Cardiac septum (tissue), 1 donor: ENCODE data around the gene GPC1. TPM values are rescaled to one million over a fixed set of nuclear protein-coding genes. Genes with fewer than 3 reads are reported as not detected.
A peak's percentile ranks its signal among the peaks of the same experiment; 100 is the strongest.

ENCODE experiments used
- DNase-seq: peaks from one replicate; pipeline ENCODE4 v3.0.0-alpha.2; 2020; ENCODE audit warnings: low spot score
- intact Hi-C: fragments of 100-400 bp; cut with DNase I; formaldehyde crosslinking; loops from one replicate; pipeline ENCODE4 v1.14.0; 2022
- total RNA-seq: library from RNA; stranded (reverse); fragmentation: NEBNext Ultra II Directional; extraction: Animal tissue kit (Norgen Biotek cat#: 25700); gene quantifications from one replicate; pipeline ENCODE4 v1.2.1, GENCODE V29; 2021
- donor health status: DM: no; HTN: no; CAD: no.

GPC1 gene
- total RNA-seq, 1 donor from 2014 or later = 291 TPM

DNA sequence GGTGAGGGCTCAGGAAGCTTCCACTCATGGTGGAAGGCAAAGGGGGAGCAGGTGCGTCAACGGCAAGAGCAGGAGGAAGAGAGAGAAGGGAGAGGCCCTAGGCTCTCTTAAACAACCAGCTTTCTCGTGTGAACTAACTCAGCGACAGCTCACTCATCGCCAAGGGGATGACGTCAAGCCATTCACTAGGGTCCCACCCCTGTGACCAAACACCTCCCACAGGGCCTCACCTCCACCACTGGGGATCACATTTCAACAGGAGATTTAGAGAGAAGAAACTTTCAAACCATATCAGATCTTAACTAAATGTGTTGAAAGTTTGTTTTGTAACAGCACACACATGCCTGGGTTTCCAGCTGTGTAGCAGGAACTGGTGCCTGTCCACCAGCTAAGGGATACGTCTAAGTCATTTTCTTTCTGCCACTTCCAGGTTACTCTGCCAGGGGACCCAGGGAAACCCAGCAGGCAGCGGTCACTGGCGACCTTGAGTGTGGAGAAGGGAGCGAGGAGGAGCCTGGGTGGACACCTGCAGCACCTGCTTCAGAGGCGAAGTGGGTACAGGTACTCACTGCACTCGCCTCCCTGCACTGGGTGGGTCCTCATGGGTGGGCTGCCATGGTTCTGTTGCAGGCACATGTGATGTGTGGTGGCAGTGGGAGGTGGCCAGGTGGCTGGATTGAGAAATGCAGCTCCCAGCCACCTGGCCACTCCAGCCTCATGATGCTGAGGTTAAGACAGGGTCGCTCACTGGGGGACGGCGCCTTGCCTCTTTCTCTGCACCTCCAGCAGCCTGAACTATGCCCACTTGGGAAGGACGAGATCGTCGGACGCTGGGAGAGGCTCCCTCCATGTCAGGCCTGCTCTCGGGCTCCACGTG is 8.4 kb upstream of the GPC1 start:
- intact Hi-C loops = no loop called here
- DNase-seq = peak; percentile 53

DNA sequence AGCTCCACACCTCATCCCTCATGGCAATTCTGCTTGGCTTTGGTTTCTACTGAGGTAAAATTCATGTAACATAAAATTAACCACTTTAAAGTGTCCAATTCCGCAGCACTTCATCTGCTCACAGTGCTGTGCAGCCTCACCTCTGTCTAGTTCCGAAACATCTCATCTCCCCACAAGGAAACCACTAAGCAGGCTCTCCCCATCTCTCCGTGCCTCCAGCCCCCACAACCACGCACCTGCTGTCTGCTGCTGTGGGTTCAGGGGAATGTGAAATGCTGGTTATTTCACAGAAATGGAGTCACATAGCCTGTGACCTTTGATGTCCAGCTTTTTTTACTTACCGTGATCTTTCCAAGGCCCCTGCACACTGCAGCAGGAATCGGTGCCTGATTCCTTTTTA is 7.7 kb upstream of the GPC1 start:
- no peak for DNase-seq
- intact Hi-C loops = no loop called here

DNA sequence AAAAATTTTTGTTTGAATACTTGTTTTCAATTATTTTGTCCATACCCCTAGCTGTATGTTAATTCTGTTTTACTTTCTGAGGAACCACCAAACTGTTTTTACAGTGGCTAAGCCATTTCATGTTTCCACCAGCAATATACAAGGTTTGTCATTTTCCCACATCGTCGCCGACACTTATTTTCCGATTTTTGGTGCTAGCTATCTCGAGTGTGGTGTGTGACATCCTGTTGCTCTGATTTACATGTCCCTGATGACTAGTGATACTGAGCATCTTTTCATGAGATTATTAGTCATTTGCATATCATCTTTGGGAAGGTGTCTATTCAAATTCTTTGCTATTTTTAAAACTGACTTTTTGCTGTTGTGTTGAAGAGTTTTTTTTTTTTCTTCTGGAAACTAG is 7.2 kb upstream of the GPC1 start:
- no peak for DNase-seq
- intact Hi-C loops = no loop called here

DNA sequence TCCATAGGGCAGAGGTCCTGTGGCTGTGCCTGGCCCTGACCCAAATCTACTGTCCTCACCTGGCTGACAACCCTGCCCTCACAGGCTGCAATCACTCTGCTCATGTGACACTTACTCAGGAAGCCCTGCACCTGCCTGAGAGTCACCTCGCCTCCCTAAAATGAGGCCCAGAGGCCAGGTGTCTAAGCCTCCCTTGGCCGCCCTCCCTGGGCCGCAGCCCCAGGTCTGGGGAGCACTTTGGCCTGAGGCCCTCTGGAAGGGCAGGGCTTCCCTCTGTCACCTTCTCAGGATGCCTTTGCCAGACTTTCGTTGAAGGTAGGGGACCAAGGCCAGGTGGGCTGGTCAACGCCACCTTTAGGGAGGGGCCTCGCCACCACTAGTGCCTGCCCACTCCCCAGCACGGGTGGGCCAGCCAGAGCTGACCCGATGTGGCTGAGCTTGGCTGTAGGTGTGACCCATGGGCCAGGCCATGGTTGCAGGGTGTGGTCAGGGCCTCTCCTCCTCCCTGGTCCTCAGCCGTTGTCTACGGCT is 6.1 kb upstream of the GPC1 start:
- peak; percentile 59 for DNase-seq

DNA sequence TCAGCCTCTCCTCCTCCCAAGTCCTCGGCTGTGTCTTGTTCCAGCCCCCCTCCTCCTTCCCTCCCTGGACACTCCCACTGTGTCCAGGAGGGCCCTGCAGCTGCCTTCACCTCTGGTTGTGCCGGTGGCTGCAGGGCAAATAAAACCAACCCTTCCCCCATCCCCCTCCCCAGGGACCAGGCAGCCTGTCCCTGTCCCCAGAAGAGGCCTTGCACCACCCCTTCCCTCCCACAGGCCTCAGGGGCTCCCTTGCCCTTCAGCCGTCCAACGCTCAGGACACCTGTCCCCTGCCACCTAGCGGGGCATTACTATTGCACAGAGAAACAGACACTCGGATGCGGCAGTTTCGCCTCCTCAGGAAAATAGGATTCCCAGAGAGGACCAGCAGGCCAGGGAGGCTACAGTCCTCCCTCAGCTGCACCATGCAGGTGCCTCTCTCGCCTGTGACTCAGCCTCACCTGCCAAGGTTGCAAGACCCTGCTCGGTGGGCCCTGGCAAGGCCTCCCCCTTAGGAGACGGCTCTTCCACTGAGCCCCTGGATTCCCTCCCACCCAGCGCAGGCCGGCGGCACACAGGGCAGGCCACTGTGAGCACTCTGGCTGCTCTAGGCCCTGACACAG is 5.5 kb upstream of the GPC1 start:
- intact Hi-C loops = loop anchor here (5.0 kb wide), 1 partner anchor 43 kb away; no protein-coding TSS in a partner anchor
- peak; percentile 68 for DNase-seq

More for the DNA sequence above, 6.1 kb upstream of the GPC1 start:
- intact Hi-C loops = no loop called here

DNA sequence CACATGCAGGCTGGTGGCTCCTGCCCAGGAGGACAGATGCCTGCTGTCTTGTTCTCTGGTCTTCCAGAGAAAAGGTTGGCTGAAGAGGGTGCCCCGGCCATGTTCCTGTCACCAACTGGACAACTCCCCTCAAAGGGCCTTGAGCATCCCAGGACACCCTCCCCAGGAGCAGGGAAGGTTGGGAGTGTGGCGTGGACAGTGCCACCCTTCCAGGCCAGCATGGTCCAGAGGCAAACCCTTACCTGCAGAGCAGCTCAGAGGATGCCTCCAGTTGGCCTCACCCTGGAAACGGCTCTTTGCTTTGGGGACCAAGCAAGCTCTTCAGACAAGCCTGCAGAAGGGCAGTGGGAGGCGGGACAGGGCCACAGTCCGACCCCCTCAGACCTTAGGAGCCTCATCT is 4.9 kb upstream of the GPC1 start:
- peak; percentile 31 for DNase-seq
- intact Hi-C loops = loop anchor here (5.0 kb wide), 1 partner anchor 43 kb away; no protein-coding TSS in a partner anchor

DNA sequence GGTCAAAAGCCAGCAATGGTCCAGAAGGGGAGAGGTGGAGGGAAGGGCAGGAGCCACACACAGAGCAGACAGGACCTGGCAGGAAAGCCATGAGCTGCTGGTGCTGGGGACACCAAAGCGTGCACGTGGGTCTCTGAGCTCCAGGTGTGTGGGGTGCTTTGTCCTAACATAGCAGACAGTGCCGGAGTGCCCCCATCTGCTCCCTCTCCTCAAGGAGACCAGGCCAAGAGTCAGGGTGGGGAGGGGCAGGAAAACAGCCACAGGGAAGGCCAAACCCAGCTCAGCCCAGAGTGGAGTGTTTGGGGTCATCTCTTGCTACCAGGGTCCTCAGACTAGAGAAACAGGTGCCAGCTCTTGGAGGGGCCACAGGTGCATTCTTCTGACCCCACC is 4.2 kb upstream of the GPC1 start:
- DNase-seq = peak; percentile 53
- intact Hi-C loops = loop anchor here (5.0 kb wide), 1 partner anchor 44 kb away; no protein-coding TSS in a partner anchor

DNA sequence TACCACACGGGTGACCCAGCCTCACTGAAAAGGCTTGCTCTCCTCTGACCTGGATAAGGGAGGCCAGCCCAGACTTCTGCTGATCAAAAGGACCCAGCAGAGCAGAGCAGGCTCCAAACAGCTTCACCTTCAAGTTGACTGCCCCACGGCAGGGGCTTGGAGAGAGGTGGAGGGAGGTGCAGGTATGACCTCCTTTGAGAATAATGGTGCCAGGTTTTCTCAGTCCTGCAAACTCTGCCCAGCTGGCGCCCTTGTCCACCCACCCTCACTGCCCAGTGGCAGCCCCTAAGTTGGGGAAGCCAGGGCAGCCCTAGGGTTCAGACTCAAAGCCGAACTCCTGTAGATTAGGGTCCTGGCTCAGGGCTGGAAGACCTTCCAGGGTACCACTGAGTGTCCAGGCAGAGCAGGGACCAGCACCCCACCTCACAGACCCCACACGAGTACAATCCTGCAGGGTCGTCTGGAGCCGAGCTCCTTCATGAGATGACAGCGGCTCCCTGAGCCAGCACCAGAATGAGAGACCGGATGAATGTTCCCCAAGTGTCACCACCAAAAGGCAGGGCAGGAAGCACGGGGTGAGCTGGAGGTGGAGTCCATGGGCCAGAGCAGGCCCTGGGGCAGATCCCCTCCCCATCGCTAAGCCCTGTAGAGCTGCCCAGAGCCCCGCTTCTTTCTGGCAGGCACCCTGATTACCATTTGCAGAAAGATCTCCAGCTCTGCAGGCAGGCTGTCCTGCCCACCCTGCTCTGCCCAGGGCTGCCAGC is 3.6 kb upstream of the GPC1 start:
- peak; percentile 46 for DNase-seq

DNA sequence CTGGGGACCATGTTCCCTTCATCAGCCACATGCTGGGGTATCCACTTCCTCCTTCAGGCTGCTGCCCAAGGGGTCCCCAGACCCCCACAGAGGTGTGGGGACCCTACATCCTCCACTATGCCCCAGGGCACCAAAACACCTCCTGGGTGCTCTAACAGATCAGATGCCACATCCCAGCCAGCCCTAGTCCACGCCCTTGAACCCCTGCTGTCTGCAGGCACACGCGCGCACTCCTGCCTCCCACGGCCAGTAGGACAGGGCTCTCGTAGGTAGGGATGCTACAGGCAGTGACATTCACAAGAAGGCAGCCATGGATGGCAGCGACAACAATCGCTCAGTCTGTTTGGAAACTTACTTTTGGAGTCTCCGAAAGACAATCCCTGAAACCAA is 3.0 kb upstream of the GPC1 start:
- intact Hi-C loops = loop anchor here (5.0 kb wide), 1 partner anchor 45 kb away; no protein-coding TSS in a partner anchor
- peak; percentile 73 for DNase-seq

More for the DNA sequence above, 3.6 kb upstream of the GPC1 start:
- intact Hi-C loops = loop anchor here (5.0 kb wide), 1 partner anchor 45 kb away; no protein-coding TSS in a partner anchor

DNA sequence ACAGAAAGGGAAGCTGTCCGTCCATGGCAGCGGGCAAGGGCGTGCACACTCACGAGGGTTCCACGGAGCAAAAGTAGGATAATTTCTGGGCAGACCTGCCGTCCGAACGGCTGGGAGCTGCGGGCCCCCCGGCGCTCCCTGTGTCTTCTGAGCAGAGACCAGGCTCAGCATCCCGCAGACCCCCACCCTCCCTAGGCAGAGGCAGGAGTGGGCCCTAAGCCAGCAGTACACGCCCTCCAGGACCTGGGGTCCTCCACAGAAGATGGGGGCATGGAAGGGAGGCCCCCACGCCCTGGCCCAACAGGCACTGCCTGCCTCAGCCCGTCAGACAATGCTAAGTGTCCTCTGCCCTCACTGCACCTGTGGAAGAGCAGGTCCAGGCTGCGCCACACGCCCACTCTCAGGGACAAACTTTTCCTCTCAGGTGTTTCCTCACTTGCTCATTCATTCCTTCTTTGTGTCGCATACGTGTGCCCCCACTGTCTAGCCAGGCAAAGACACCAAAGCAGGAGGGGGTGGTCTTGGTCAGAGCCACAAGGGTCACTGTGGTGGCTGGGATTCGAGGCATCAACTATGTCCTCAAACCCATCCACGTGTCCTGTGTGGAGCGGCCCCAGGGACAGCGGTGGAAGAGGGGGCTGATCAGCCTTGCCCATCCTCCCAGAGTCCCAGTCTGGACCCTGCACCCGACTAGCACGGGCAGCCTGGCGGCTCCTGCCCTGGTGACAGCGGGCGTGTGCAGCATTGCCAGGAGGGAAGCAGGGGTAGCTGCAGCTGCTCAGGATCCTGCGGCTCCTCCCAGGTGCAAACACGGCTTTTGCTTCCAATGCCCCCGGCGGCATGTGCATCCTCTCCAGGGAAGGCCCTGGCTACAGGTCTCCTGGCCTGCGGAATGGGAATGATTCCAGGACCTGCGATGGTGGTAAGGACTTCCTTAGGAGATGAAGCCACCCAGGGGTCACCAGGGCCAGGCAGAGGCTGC is 2.4 kb upstream of the GPC1 start:
- peak; percentile 73 for DNase-seq
- intact Hi-C loops = loop anchor here (5.0 kb wide), 1 partner anchor 46 kb away; no protein-coding TSS in a partner anchor

DNA sequence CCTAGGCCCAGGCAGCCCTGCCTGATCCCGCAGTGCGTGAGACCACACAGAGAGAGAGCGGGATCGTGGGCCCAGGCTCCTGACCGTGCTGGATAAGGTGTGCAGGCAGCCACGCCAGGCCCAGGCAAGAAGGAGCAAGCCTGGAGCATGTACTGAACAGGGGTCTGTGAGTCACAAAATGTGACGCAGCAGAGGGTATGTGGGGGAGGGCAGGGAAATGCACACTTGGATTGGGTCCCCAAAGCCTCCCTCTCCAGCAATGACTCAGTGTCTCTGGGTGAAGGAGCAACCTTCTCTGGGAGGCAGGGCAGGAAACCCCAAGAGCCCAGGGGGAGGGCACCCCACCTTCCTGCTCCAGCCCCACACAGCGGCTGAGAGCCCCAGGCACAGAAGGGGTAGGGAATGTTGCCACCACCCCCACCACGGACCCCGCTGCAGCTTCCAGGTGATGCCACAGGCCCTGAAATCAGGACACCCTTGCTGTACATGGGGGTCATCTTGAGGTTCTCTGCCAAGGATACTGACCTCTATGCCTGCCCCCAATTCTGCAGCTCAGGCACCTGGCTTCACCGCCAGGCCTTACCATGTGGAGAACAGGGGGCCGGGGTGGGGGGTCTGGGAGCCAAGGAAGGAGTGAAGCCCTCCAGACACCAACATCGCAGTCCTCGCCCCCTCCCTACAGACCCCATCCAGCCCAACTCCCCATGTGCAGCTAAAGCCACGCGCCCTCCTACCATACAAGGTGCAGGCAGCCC is 1.3 kb upstream of the GPC1 start:
- DNase-seq = peak; percentile 74
- intact Hi-C loops = loop anchor here (5.0 kb wide), 1 partner anchor 47 kb away; no protein-coding TSS in a partner anchor

DNA sequence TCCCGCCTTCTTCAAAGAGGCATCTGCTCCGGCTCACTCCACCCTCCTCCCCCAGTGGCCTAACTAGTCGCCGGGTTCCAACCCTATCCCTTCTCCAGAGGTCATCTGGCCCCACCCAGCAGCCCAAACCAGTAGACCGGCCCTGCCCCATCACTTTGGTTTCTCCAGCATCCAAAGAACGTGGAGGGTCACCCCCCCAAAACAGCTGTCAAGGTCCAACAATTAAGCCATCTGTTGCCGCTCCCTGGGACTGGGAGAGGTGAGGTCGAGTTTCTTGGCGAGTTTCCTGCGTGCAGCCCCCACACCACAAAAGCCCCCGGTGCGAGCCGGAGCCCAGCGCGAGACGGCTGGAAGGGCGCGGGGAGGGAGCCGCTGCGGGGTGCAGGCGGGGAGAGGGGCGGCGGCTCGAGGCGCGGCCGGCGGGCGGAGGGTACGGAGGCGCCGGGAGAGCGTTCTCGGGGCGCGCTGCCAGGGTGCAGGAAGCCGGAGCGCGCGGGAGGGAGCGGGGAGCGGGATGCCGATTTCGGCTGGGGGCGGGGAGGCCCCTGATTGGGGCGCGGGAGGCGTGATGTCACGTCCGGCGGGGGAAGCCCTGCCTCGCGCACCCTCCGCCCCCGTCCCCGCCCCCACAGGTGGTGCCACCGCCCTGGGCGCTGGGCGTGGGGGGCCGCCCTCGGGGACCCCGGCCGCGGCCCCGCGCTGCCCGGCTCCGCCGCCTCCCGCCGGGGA is 571 bp upstream of the GPC1 start:
- DNase-seq = peak; percentile 94
- intact Hi-C loops = loop anchor here (1.0 to 5.0 kb wide), 4 partner anchors 48 to 283 kb away; no protein-coding TSS in a partner anchor

DNA sequence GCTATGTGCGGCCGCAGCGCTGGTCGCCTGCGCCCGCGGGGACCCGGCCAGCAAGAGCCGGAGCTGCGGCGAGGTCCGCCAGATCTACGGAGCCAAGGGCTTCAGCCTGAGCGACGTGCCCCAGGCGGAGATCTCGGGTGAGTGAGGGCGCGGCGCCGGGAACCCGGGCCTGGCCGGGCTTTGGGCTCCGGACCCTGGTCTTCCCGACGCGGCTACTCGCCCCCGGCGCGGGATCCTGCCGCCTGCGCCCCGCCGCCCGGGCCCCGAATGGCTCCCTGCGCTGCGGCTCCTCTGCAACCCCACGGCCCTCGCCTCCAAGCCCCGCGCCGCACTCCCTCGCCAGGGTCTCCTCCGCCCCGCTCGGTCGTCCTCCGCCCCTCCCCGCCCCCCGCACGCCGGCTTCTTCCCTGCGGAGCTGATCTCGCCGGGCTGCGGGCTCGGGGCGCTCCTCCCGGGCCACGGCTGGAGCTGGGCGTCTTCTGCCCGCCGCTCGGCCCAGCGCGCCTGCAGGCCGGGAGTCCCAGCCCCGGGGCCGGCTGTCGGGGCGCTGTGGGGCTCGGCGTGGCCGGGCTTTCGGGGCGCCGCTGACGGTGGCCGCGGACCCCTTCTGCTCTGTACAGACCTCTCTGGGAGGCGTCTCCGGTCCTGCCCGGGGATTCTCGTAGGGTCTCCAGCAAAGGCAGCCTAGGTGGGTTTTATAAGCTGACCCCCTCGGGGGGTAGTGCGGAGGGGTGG is 652 bp downstream of the GPC1 start:
- DNase-seq = peak; percentile 70
- intact Hi-C loops = loop anchor here (1.0 to 5.0 kb wide), 4 partner anchors 66 to 284 kb away; no protein-coding TSS in a partner anchor

DNA sequence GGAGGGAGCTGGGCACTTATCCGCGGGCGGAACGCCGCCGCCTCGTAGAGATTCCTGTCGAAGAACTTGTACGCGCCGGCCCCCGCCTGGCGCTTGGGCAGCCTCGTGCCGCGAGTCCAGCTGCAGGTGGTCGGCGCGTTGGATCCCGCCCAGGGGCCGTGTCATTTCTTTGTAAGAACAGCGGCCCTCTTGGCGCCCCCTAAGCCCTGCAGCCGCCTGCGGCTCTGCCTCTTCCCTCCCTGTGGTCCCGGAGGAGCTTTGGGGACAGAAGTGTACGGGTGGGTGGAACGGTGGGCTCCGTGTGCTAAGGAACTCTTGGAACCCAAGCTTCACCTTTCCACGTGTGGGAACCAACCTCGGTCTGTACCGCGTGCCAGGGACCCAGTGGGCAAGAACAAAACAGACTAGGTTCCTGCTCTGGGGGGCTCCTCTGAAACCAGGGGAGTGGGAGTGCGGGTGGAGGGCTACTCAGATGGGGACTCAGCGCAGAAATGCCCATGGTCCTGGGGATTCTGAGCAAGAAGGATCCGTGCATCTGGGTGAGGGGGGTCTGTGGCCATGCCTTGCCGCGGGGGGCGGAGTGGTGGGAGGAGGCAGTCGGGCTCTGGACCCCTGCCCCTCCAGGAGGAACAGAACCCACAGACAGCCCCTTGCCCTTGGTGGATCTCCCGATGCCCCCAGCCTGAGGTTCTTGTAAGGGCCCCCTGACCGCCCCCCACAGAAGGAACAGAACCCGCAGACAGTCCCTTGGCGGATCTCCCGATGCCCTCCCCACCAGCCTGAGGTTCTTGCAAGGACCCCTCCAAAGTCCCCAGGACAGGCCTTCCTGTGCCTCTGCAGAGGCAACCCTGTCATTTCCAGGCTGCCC is 1.5 kb downstream of the GPC1 start:
- intact Hi-C loops = loop anchor here (2.0 to 5.0 kb wide), 3 partner anchors 140 to 285 kb away; no protein-coding TSS in a partner anchor
- DNase-seq = peak; percentile 72

DNA sequence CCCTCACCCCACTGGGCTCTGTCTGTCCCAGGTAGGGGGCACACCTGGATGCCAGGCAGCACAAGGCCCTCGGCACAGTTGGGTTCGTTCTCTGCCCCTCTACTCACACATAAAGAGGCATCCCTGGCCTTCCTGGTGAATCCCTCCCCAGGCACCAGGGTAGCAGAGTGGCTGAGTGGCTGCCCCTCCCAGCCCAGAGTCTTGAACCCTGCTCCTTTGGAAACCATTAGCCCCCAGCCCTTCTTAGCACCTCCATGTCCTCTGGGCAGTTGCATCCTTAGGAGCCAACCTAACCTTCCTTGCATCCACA is 2.0 kb downstream of the GPC1 start:
- intact Hi-C loops = loop anchor here (2.0 to 5.0 kb wide), 3 partner anchors 141 to 285 kb away; no protein-coding TSS in a partner anchor
- peak; percentile 41 for DNase-seq
